ENCODE measurements around the gene PCDH15. TPM values are rescaled to one million over a fixed set of nuclear protein-coding genes. Genes with fewer than 3 reads are reported as not detected.
A peak's percentile ranks its signal among the peaks of the same experiment; 100 is the strongest.

Gene PCDH15
- total and polyA plus RNA-seq, 2 of the 13 experiments (the other 11 are each of a cell fraction or from before 2014, with no cell fraction given), result not detected

- H3K9me3 ChIP-seq (ENCODE audit: low read length), result no peaks in the 10 kb centered on the region
- intact Hi-C loops (cut with micrococcal nuclease; ENCODE audit: unreplicated experiment) (no loop called here), in situ Hi-C loops (cut with HindIII; ENCODE audit: extremely low pct_ligation_motif_present, low pct_unique_long_range_greater_than_20kb) (no loop called here)
- no peaks in the 10 kb centered on the region for H4K20me1 ChIP-seq (ENCODE audit: insufficient read depth, low read length)
- no peaks in the 10 kb centered on the region for H3K79me2 ChIP-seq (ENCODE audit: insufficient read depth, low read length)
- POLR2A ChIA-PET, result no interaction called here
- H3K4me3 ChIP-seq (replicated peaks in 1 of 3; ENCODE audit: insufficient read depth in 1 of 3, low read depth in 2 of 3, low read length in 3 of 3), result no peak overlapping the region
- H3K9ac ChIP-seq (ENCODE audit: insufficient read depth, low read depth, low read length), result no peak overlapping the region
- no peaks in the 10 kb centered on the region for H3K4me1 ChIP-seq (ENCODE audit: insufficient read depth, low read length)
- no peaks in the 10 kb centered on the region for H3K27me3 ChIP-seq (ENCODE audit: control insufficient read depth in 1 of 2, insufficient read depth in 2 of 2, low read length in 2 of 2)
- no peak overlapping the region for H3K27ac ChIP-seq (ENCODE audit: extremely low read length, insufficient read depth, low read length)
- no peak for FAIRE-seq
- no peak overlapping the region for H3K4me2 ChIP-seq (ENCODE audit: low read depth, low read length)
- CTCF ChIA-PET (ENCODE audit: low intra/inter-chr PET ratio, low total read pairs), result no interaction called here
- WGBS (ENCODE audit: low lambda C conversion rate), result 43% methylated on average over 8 of the region's 8 CpGs
- TF ChIP-seq RARG (CRISPR knock-in tag; IDR thresholded peaks at IDR 0.05; ENCODE audit: low read depth) (no peak), CTCF (CRISPR knock-in tag; IDR thresholded peaks at IDR 0.05) (peak; percentile 45)
- H2AFZ ChIP-seq (ENCODE audit: low read length), result no peak overlapping the region
- peak; percentile 2 for DNase-seq (ENCODE audit: low spot score)
- H3K36me3 ChIP-seq (replicated peaks in 1 of 2; ENCODE audit: control insufficient read depth in 1 of 2, insufficient read depth in 2 of 2, low read length in 2 of 2), result no peaks in the 10 kb centered on the region
- no TSS peak for BruUV-seq (replicated peaks)
- no peak for ATAC-seq
Observed at GRCh38 chr10:53786236-53786900, 1014.7 kb downstream of the PCDH15 start.

GRCh38 chr10:53771701-53772100, 1029.3 kb downstream of the PCDH15 start:
- no peak for DNase-seq (ENCODE audit: low spot score)
- POLR2A ChIA-PET, result no interaction called here
- Histone ChIP-seq H3K4me3 (replicated peaks in 1 of 3; ENCODE audit: insufficient read depth in 1 of 3, low read depth in 2 of 3, low read length in 3 of 3) (no peak overlapping the region), H3K79me2 (ENCODE audit: insufficient read depth, low read length) (no peaks in the 10 kb centered on the region), H3K27me3 (ENCODE audit: control insufficient read depth in 1 of 2, insufficient read depth in 2 of 2, low read length in 2 of 2) (no peaks in the 10 kb centered on the region), H3K36me3 (replicated peaks in 1 of 2; ENCODE audit: control insufficient read depth in 1 of 2, insufficient read depth in 2 of 2, low read length in 2 of 2) (no peaks in the 10 kb centered on the region), H3K4me2 (ENCODE audit: low read depth, low read length) (no peak overlapping the region), H3K27ac (ENCODE audit: extremely low read length, insufficient read depth, low read length) (no peak overlapping the region), H3K9me3 (ENCODE audit: low read length) (no peaks in the 10 kb centered on the region), H3K4me1 (ENCODE audit: insufficient read depth, low read length) (no peaks in the 10 kb centered on the region), H4K20me1 (ENCODE audit: insufficient read depth, low read length) (no peaks in the 10 kb centered on the region), H3K9ac (ENCODE audit: insufficient read depth, low read depth, low read length) (no peak overlapping the region), H2AFZ (ENCODE audit: low read length) (no peak overlapping the region)
- no peak for ATAC-seq
- WGBS (ENCODE audit: low lambda C conversion rate), result 31% methylated on average over 10 of the region's 10 CpGs
- no TSS peak for BruUV-seq (replicated peaks)
- CTCF ChIA-PET (ENCODE audit: low intra/inter-chr PET ratio, low total read pairs), result no interaction called here
- in situ Hi-C loops (cut with HindIII; ENCODE audit: extremely low pct_ligation_motif_present, low pct_unique_long_range_greater_than_20kb) (no loop called here), intact Hi-C loops (cut with micrococcal nuclease; ENCODE audit: unreplicated experiment) (no loop called here)
- FAIRE-seq, result no peak
- TF ChIP-seq ZHX2 (IDR thresholded peaks at IDR 0.05; ENCODE audit: low read depth) (no peak), ZHX2 (CRISPR knock-in tag; IDR thresholded peaks at IDR 0.05; ENCODE audit: borderline replicate concordance) (no peak), ZNF512B (CRISPR knock-in tag; IDR thresholded peaks at IDR 0.05; ENCODE audit: borderline replicate concordance) (no peak), ZBTB8A (CRISPR knock-in tag; IDR thresholded peaks at IDR 0.05; ENCODE audit: borderline replicate concordance, low read depth) (no peak), SMYD3 (CRISPR knock-in tag; IDR thresholded peaks at IDR 0.05) (no peak)

Data from HepG2 (cell line).